GM12878 (cell line): Measurements from ENCODE around the gene BRCA1.
"Not testable (repeated sequence)": the region's sequence is repeated elsewhere in the genome, so short reads cannot be mapped to it uniquely, and the experiment has no call there.

Experiments
- ATF3 ChIP-seq: IDR thresholded peaks from 2 replicates; pipeline ENCODE4 v1.6.1; 2011; ENCODE audit warnings: low read depth, mild to moderate bottlenecking, low read length, moderate library complexity, borderline replicate concordance; ENCODE audit errors: extremely low read depth
- BRCA1 ChIP-seq: IDR thresholded peaks from 2 replicates; pipeline ENCODE4 v1.6.1; 2011; ENCODE audit warnings: low read depth, low read length, improper control_type of control experiment
- CREM ChIP-seq: IDR thresholded peaks from 2 replicates; pipeline ENCODE4 v1.6.1; 2014; ENCODE audit warnings: antibody characterized with exemption, low read depth
- EGR1 ChIP-seq, 2 experiments: IDR thresholded peaks; 1 replicate in 1 of 2; 2 replicates in 1 of 2; pipeline ENCODE4 v1.6.1; 2011 to 2012; ENCODE audit warnings: low read depth in 2 of 2, low read length in 2 of 2, borderline replicate concordance in 1 of 2, mild to moderate bottlenecking in 1 of 2, moderate library complexity in 1 of 2
- IRF3 ChIP-seq: fragments of 450-650 bp; IDR thresholded peaks from 2 replicates; pipeline ENCODE4 v1.6.1; 2014; ENCODE audit warnings: mild to moderate bottlenecking
- RFX5 ChIP-seq: IDR thresholded peaks from 2 replicates; pipeline ENCODE4 v1.6.1; 2011; ENCODE audit warnings: low read depth, low read length, improper control_type of control experiment
- SMARCA5 ChIP-seq: fragments of 450-650 bp; IDR thresholded peaks from 2 replicates; pipeline ENCODE4 v1.6.1; 2017; ENCODE audit warnings: mild to moderate bottlenecking
- ZNF274 ChIP-seq: IDR thresholded peaks from one replicate; pipeline ENCODE4 v1.8.0; 2011; ENCODE audit not compliant: insufficient read length, insufficient read depth
- TF ChIP-seq, protein P1 (sequence below): fragments of 450-650 bp; formaldehyde crosslinking; IDR thresholded peaks from 2 replicates; pipeline ENCODE4 v1.4.0; 2020; ENCODE audit warnings: mild to moderate bottlenecking, moderate library complexity

- not testable (repeated sequence) for TF ChIP-seq CREM; EGR1 (IDR thresholded peaks at IDR 0.05; ENCODE audit: borderline replicate concordance in 1 of 2, low read depth in 2 of 2, low read length in 2 of 2); IRF3; RFX5; ATF3; ZNF274; SMARCA5; BRCA1
- TF ChIP-seq, protein P1, sequence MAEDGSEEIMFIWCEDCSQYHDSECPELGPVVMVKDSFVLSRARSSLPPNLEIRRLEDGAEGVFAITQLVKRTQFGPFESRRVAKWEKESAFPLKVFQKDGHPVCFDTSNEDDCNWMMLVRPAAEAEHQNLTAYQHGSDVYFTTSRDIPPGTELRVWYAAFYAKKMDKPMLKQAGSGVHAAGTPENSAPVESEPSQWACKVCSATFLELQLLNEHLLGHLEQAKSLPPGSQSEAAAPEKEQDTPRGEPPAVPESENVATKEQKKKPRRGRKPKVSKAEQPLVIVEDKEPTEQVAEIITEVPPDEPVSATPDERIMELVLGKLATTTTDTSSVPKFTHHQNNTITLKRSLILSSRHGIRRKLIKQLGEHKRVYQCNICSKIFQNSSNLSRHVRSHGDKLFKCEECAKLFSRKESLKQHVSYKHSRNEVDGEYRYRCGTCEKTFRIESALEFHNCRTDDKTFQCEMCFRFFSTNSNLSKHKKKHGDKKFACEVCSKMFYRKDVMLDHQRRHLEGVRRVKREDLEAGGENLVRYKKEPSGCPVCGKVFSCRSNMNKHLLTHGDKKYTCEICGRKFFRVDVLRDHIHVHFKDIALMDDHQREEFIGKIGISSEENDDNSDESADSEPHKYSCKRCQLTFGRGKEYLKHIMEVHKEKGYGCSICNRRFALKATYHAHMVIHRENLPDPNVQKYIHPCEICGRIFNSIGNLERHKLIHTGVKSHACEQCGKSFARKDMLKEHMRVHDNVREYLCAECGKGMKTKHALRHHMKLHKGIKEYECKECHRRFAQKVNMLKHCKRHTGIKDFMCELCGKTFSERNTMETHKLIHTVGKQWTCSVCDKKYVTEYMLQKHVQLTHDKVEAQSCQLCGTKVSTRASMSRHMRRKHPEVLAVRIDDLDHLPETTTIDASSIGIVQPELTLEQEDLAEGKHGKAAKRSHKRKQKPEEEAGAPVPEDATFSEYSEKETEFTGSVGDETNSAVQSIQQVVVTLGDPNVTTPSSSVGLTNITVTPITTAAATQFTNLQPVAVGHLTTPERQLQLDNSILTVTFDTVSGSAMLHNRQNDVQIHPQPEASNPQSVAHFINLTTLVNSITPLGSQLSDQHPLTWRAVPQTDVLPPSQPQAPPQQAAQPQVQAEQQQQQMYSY (CRISPR knock-in tag): not testable (repeated sequence)
Observed at GRCh38 chr17:43000894-43001293, 124.3 kb downstream of the BRCA1 start.
